Stimulated activated CD4-positive, alpha-beta T cell treated with anti-CD3 and anti-CD28 coated beads, Interleukin-4, amount 100 ng/mL, for 1 hour (primary cell): ENCODE results near the gene MAP4K4.

Source experiments
- DNase-seq: peaks from one replicate; pipeline ENCODE4 v3.0.0-alpha.2; 2020

MAP4K4 gene

GRCh38 chr2:101847661-101848339, 150.3 kb downstream of the MAP4K4 start:
- no peak for DNase-seq

GRCh38 chr2:101848769-101849410, 151.4 kb downstream of the MAP4K4 start:
- DNase-seq = no peak

GRCh38 chr2:101850450-101850849, 152.9 kb downstream of the MAP4K4 start:
- DNase-seq = no peak

GRCh38 chr2:101850991-101851390, 153.5 kb downstream of the MAP4K4 start:
- no peak for DNase-seq

- no peak for DNase-seq
These were observed 155.3 kb downstream of the MAP4K4 start for GRCh38 chr2:101852824-101853223.

GRCh38 chr2:101854877-101855276, 157.4 kb downstream of the MAP4K4 start:
- DNase-seq = no peak

GRCh38 chr2:101855776-101856175, 158.3 kb downstream of the MAP4K4 start:
- DNase-seq = no peak

- no peak for DNase-seq
These were observed 160.7 kb downstream of the MAP4K4 start for GRCh38 chr2:101858246-101858645.

- no peak for DNase-seq
These were observed 161.4 kb downstream of the MAP4K4 start for GRCh38 chr2:101858910-101859309.

- no peak for DNase-seq
These were observed 162.1 kb downstream of the MAP4K4 start for GRCh38 chr2:101859604-101860003.

GRCh38 chr2:101860157-101860556, 162.7 kb downstream of the MAP4K4 start:
- DNase-seq = no peak

- DNase-seq = no peak
These were observed 163.3 kb downstream of the MAP4K4 start for GRCh38 chr2:101860782-101861181.

- no peak for DNase-seq
These were observed 163.9 kb downstream of the MAP4K4 start for GRCh38 chr2:101861382-101861781.

- no peak for DNase-seq
These were observed 166.0 kb downstream of the MAP4K4 start for GRCh38 chr2:101863534-101863933.

- DNase-seq = no peak
These were observed 166.9 kb downstream of the MAP4K4 start for GRCh38 chr2:101864426-101864825.

- no peak for DNase-seq
These were observed 171.0 kb downstream of the MAP4K4 start for GRCh38 chr2:101868525-101868924.

GRCh38 chr2:101869527-101869926, 172.0 kb downstream of the MAP4K4 start:
- no peak for DNase-seq

GRCh38 chr2:101870444-101870843, 172.9 kb downstream of the MAP4K4 start:
- no peak for DNase-seq

- no peak for DNase-seq
These were observed 174.0 kb downstream of the MAP4K4 start for GRCh38 chr2:101871480-101871879.

GRCh38 chr2:101872480-101872879, 175.0 kb downstream of the MAP4K4 start:
- no peak for DNase-seq

GRCh38 chr2:101873543-101873942, 176.0 kb downstream of the MAP4K4 start:
- DNase-seq = no peak

GRCh38 chr2:101874069-101874468, 176.6 kb downstream of the MAP4K4 start:
- DNase-seq = no peak

GRCh38 chr2:101879466-101879865, 182.0 kb downstream of the MAP4K4 start:
- no peak for DNase-seq

GRCh38 chr2:101881131-101881530, 183.6 kb downstream of the MAP4K4 start:
- DNase-seq = no peak

GRCh38 chr2:101882769-101883307, 185.3 kb downstream of the MAP4K4 start:
- no peak for DNase-seq
